ES-I3 (cell line): ENCODE data around the gene MYOM1.

ENCODE experiments used
- H3K36me3 ChIP-seq: 2 replicates; pipeline ENCODE4 v1.6.1; 2013; ENCODE audit warnings: mild to moderate bottlenecking, low read length, control low read depth, moderate library complexity; ENCODE audit not compliant: insufficient read depth
- H3K4me1 ChIP-seq: 2 replicates; pipeline ENCODE4 v1.6.1; 2013; ENCODE audit warnings: mild to moderate bottlenecking, control low read depth, low read length; ENCODE audit not compliant: insufficient read depth
- H3K9ac ChIP-seq: 2 replicates; pipeline ENCODE4 v1.6.1; 2013; ENCODE audit warnings: low read depth, mild to moderate bottlenecking, low read length, moderate library complexity
- H3K9me3 ChIP-seq: 2 replicates; pipeline ENCODE4 v1.6.1; 2013; ENCODE audit warnings: mild to moderate bottlenecking, low read length, moderate library complexity; ENCODE audit not compliant: control insufficient read depth, insufficient read depth

The MYOM1 gene

DNA sequence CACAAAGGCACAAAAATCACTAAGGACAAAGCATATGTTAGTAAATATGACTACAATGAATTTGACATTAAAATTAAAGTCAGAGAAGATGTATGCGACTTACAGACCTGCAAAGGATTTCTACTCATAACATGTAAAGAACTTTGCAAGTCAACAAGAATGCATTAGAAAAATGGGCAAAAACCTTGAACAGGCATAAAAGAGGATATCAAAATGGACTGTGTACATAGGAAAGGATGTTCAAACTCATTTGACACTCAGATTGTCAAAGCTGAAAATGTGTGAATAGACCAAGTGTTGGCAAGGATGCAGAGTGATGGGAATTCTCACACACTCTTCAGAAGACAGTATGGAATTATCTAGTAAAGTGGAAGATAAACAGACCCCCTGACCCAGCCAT is 94.9 kb downstream of the MYOM1 start:
- Histone ChIP-seq H3K9ac (no peak overlapping the region), H3K9me3 (peaks cover 2% of the 10 kb centered on the region; the same call in 1 of the 2 replicates), H3K36me3 (no peaks in the 10 kb centered on the region), H3K4me1 (0 out of 2 replicates have a peak, but pooled peaks cover 1% of the 10 kb centered on the region)

DNA sequence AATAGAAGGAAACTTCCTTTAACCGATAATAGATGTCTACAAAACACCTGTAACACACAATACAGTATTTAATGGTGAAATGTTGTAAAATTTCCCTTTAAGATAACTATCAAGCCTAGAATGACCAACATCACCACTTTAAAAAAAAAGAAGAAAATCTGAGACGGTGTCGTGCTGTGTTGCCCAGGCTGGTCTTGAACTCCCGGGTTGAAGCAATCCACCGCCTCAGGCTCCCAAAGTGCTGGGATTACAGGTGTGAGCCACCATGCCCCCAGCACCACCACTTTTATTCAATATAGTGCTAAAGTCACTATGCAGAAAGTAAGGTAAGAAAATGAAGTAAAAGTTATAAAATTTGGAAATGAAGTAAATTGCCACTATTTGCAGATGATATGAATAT is 96.9 kb downstream of the MYOM1 start:
- Histone ChIP-seq H3K9ac (no peak overlapping the region), H3K36me3 (no peaks in the 10 kb centered on the region)

DNA sequence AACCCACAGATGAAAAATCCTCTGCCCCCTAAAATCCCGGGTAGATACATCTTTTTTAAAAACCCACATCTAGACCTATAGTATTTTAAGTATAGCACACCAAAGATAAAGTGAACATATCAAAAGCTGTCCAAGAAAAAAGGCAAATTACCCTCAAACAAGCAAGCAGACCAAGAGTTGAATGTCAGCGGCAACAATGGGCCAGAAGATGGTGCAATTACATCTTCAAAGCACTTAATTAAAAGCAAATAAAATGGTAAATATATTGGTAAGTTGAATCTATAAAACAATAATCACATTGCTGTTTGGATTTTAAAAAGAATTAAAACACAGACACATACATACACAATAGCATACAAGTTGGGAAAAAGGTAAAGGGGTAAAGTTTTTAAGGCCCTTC is 98.5 kb downstream of the MYOM1 start:
- 0 out of 2 replicates have a peak, but pooled peaks cover 13% of the 10 kb centered on the region for H3K4me1 ChIP-seq
- H3K9me3 ChIP-seq = peaks cover 2% of the 10 kb centered on the region; the same call in 1 of the 2 replicates
- H3K9ac ChIP-seq = no peak overlapping the region
- no peaks in the 10 kb centered on the region for H3K36me3 ChIP-seq

More for the DNA sequence above, 96.9 kb downstream of the MYOM1 start:
- Histone ChIP-seq H3K9me3 (peaks cover 2% of the 10 kb centered on the region; the same call in 1 of the 2 replicates), H3K4me1 (0 out of 2 replicates have a peak, but pooled peaks cover 11% of the 10 kb centered on the region)

DNA sequence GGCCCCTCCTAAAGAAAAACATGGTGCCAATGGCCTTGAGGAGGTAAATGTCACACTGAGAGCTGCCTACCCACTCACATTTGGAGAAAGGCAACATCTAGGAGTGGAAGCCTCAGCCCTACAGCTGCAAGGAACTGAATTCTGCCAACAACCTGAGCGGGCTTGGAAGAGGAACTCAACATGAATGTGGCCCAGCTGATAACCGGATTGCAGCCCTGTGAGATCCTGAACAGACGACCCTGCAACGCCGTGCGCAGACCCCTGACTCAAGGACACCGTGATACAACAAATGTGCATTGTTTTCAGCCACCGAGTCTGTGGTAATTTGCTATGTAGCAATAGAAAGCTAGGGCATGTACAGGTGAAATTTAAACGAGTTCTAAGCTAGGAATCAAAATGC is 99.4 kb downstream of the MYOM1 start:
- Histone ChIP-seq H3K9me3 (peaks cover 2% of the 10 kb centered on the region; the same call in 1 of the 2 replicates), H3K36me3 (no peaks in the 10 kb centered on the region), H3K9ac (no peak overlapping the region), H3K4me1 (peaks cover 19% of the 10 kb centered on the region)

DNA sequence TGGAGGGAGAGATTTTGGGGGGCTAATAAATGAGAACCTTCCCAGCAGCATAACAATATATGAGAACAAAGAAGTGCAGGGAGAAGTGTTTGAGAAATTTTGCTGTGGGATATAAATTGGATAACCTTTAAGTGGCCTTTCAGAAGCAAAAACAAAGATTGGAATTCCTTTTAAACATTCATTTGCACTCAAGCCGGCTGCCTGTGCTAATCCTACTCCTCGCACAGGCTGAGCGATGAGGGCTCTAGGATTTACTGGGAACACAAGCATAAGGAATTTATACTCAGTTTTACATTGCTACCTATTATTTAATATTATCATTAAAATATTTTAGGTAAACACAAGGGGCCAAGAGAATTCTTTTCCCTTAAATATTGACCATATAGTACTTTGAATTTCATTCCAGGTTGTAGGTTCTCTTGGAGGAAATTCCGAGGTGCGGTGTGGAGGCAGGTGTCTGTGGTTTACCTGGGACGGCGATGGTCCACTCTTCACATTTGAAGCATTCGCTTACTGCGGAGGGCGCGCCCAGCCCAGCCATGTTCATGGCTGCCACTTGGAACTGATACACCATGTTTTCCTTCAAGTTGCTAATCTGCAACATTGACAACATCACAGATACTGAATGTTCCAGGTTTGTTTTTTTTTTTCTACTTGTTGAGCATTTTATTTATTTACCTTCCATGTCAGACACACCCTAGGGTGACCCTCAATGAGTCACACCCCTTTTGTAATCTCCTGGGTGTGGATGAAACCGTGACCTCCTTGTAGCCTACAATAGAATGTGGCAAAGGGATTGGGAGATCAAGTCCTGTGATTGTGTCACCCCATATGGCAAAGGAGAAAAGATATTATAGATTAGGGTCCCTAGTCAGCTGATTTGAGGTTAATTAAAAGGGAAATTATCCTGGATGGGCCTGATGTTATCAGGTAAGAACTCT is 100.1 kb downstream of the MYOM1 start:
- Histone ChIP-seq H3K4me1 (peaks cover 21% of the 10 kb centered on the region), H3K9ac (no peak overlapping the region), H3K36me3 (no peaks in the 10 kb centered on the region), H3K9me3 (peaks cover 2% of the 10 kb centered on the region; the same call in 1 of the 2 replicates)

DNA sequence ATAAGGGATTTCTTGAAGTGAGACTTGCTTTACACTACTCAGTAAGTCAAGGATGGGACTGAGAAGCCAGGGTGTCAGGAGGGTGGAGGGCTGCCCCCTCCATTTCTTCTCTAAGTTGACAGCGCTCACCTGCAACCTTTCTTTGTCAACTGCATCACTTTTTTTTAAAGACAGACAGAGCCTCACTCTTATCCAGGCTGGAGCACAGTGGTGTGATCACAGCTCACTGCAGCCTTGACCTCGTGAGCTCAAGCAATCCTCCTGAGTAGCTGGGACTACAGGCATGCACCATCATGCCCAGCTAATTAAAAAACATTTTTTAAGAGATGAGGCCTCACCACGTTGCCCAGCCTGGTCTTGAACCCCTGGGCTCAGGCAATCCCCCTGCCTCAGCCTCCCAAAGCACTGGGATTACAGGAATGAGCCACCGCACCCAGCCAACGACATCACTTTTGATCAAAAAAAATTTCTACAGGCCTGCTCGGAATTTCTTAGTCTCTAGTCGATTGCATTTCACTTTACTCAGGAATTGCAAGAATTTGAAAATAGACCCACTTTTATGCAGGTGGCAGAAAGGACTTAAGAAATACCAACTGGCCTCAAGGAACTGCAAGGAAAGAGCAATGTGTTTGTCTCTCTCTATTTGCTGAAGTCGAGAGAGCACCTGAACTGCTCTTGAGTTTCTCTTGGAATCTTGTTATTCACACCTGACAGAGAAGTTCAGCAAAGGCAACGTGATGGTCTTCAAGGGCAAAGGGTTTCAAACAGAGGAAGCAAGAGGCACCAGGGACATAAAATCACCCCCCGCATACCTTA is 101.4 kb downstream of the MYOM1 start:
- H3K4me1 ChIP-seq = peaks cover 21% of the 10 kb centered on the region
- H3K36me3 ChIP-seq = no peaks in the 10 kb centered on the region
- peaks cover 2% of the 10 kb centered on the region; the same call in 1 of the 2 replicates for H3K9me3 ChIP-seq
- H3K9ac ChIP-seq = no peak overlapping the region

DNA sequence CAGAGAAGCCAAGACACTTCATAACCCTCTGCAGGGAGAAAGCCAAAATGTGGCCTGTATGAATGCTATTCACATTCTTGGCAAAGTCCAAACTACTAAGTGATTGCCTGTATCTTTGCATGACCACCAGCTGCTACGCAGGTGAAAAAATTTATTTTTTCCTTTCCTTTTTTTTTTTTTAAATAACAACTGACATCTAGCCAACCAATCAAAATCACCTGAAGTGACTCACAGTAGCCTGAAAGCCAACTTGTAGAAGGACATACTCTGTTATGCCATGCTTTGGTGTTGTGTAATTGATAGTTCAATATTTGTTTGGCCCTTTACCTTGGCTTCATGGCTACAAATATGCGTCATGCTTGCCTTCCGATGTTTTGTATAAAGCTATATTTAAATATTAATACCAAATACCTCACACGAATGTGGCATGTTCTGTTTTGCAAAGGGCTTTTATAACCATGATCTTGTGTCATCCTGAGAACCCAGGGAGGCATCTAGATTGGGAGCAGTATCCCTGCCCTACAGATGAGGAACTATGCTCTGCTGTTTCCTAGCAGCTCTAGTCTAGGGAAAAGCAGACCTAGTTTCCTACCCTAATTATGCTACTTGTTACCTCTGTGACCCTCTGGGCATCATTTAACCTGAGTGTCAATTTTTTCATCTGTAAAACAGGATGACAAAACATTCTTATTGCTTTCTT is 102.1 kb downstream of the MYOM1 start:
- H3K4me1 ChIP-seq = peaks cover 21% of the 10 kb centered on the region
- H3K9me3 ChIP-seq = no peaks in the 10 kb centered on the region
- H3K9ac ChIP-seq = no peak overlapping the region
- H3K36me3 ChIP-seq = no peaks in the 10 kb centered on the region

DNA sequence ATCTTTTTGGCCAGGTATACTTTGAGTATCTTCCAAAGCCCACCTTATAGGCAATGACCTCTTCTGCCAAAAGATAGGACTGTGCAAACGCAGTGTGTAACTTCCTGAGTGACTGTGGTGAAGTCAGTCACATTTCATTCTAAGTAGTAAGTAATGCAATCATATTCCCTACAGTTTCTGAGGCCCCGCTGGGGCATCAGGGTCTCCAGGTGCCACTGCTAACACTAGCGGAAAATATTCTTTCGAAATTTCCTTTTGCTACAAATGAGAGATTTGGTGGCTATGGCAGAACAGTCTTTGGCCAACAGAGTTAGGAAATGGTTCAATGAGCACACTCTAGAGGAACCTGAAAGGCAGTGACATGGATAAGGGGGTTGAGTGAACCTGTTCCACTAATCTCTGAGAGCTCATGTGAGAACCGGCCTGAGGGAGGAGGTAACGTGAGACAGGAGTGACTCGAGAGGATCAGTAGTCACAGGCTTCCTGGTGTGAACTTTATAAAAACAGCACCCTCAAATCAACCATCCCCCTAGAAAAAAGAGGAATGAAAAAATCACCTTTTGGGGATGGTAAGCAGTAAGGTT is 104.2 kb downstream of the MYOM1 start:
- no peaks in the 10 kb centered on the region for H3K9me3 ChIP-seq
- no peak overlapping the region for H3K9ac ChIP-seq
- peaks cover 21% of the 10 kb centered on the region for H3K4me1 ChIP-seq
- no peaks in the 10 kb centered on the region for H3K36me3 ChIP-seq

DNA sequence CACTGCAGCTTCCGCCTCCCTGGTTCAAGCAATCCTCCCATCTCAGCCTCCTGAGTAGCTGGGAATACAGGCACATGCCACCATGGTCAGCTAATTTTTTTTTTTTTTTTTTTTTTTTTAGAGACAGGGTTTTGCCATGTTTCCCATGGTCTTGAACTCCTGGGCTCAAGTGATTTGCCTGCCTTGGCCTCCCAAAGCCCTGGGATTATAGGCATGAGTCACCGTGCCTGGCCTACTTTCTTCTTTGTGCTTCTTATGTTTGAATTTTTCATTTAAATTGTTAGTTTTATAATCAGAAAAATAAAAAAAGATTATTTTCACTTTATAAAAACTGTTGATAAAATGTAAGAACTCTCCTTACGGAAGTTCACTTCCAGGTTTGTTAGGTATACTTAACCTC is 105.3 kb downstream of the MYOM1 start:
- no peaks in the 10 kb centered on the region for H3K9me3 ChIP-seq
- no peak overlapping the region for H3K9ac ChIP-seq
- no peaks in the 10 kb centered on the region for H3K36me3 ChIP-seq
- peaks cover 16% of the 10 kb centered on the region for H3K4me1 ChIP-seq

DNA sequence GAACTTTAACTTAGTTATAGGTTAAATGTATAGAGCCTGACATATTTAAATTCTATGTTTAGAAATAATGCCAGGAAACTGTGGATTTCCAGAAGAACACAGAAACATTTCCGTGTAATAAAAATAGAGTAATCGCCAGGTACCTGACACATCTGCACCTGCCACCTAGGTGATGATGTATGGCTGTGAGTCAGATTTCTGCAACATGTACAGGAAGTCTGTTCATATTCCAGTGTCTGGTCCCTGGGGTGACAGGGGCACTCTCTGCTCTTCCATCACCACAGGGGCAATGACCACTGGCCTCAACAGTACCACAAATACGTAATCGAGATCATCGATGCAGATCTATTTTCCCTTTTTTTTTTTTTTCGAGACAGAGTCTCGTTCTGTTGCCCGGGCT is 105.7 kb downstream of the MYOM1 start:
- H3K9me3 ChIP-seq = no peaks in the 10 kb centered on the region

DNA sequence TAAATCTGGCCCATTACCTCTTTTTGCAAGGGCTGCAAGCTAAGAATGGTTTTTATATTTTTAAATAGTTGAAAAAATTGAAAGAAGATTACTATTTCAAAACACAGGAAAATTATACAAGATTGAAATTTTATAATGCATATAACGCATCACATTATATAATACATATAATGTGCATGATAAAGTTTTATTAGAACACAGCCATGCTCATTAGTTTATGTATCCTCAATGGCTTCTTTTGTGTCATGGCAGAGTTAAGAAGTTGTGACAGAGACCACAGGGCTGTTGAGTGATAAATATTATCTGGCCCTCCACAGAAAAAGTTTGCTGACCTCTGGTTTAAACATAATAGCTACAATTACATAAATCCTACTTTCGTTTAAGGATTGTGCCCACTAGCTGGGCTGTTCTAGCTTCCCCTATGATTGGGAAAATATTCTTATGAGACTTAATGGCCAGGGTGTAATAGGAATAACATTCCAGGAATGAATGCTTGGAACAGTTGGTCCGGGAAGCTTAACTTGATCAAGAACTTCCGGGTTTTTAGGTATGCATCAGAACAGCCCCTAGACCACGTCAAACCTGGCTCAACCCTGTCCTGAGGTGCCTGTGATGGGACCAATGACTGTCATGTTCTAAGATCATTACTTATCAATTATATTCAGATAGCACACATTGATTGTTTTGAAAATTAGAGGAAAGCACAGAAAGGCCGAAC is 108.1 kb downstream of the MYOM1 start:
- Histone ChIP-seq H3K4me1 (peaks cover 8% of the 10 kb centered on the region), H3K9ac (no peak overlapping the region)

More for the DNA sequence above, 105.7 kb downstream of the MYOM1 start:
- Histone ChIP-seq H3K4me1 (peaks cover 12% of the 10 kb centered on the region), H3K9ac (no peak overlapping the region), H3K36me3 (no peaks in the 10 kb centered on the region)

DNA sequence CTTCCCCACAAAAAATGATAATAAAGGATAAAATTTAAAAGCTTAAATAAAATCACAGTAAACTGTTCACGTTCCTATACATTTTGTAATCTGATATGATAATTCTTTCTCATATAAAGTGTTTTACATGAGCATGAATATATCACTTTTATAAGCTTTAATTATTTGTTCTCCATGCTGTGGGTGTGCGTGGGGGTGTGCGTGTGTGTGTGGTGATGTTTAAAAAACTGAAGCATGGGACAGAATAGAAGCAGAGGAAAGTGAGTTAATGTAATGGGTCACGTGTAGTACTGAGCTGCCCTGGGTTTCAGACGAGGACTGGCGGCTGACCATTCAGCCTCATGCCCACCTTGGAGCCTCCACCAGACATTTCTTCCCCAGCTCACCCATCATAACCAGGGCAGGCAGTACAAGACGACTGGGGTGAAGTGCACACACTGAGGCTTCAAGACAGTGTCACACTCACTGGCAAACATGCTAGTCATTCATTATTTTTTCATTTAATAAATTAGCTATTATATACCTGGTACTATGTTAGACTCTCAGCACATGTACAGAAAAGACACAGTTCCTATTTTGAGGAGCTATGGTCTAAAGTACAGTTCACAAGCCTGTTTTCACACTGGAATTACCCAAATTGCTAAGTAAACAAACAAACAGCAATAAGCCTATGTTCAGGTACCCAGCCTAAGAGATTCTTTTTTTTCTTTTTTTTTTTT is 109.6 kb downstream of the MYOM1 start:
- Histone ChIP-seq H3K9ac (no peak overlapping the region), H3K9me3 (no peaks in the 10 kb centered on the region), H3K36me3 (no peaks in the 10 kb centered on the region), H3K4me1 (no peaks in the 10 kb centered on the region; the same call in 1 of the 2 replicates)

More for the DNA sequence above, 108.1 kb downstream of the MYOM1 start:
- Histone ChIP-seq H3K36me3 (no peaks in the 10 kb centered on the region), H3K9me3 (no peaks in the 10 kb centered on the region)

DNA sequence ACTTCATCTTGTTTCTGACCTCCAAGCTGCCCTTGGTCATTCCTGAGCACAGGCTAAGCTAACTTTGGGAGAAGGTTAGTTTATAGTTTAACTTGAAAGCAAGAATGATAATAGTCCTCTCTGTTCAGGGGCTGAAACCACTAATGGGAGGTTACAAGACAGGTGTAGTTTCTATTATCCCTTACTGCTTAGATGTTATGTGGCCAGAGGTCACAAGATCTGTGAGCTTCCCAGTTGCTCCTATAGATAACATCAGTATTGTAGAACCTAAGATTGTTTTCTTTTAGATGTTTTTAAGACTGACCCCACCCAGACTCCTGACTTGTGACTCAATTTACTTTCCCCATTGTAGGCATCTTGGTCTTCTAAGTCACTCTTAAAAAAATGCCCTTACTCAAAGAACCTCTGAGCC is 112.0 kb downstream of the MYOM1 start:
- no peaks in the 10 kb centered on the region for H3K9me3 ChIP-seq
- H3K9ac ChIP-seq = no peak overlapping the region
- H3K4me1 ChIP-seq = no peaks in the 10 kb centered on the region
- H3K36me3 ChIP-seq = no peaks in the 10 kb centered on the region
